ENCODE measurements around the gene ROPN1L.
"Not testable (repeated sequence)": the region's sequence is repeated elsewhere in the genome, so short reads cannot be mapped to it uniquely, and the experiment has no call there.

ROPN1L gene

GRCh38 chr5:10441083-10441991 lies at the start of gene ROPN1L:
Gene ROPN1L, plus strand, starts transcription at chr5:10441879. Its CDS starts 289 bp downstream, at chr5:10442168.
- DNase-seq = peak; percentile 72

- DNase-seq = not testable (repeated sequence)
Measured at GRCh38 chr5:10392567-10393328, 48.9 kb upstream of the ROPN1L start.

- no peak for DNase-seq
Measured at GRCh38 chr5:10393491-10393890, 48.2 kb upstream of the ROPN1L start.

- DNase-seq = no peak
Measured at GRCh38 chr5:10396552-10396951, 45.1 kb upstream of the ROPN1L start.

- no peak for DNase-seq
Measured at GRCh38 chr5:10399839-10400238, 41.8 kb upstream of the ROPN1L start.

- DNase-seq = no peak
Measured at GRCh38 chr5:10400411-10400810, 41.3 kb upstream of the ROPN1L start.

GRCh38 chr5:10400831-10401230 lies 40.8 kb upstream of the ROPN1L start:
- DNase-seq = no peak

- DNase-seq = no peak
Measured at GRCh38 chr5:10401498-10401897, 40.2 kb upstream of the ROPN1L start.

- DNase-seq = no peak
Measured at GRCh38 chr5:10403829-10404228, 37.9 kb upstream of the ROPN1L start.

- DNase-seq = no peak
Measured at GRCh38 chr5:10406651-10407050, 35.0 kb upstream of the ROPN1L start.

- DNase-seq = no peak
Measured at GRCh38 chr5:10409504-10409903, 32.2 kb upstream of the ROPN1L start.

- no peak for DNase-seq
Measured at GRCh38 chr5:10410662-10411061, 31.0 kb upstream of the ROPN1L start.

GRCh38 chr5:10411336-10411735 lies 30.3 kb upstream of the ROPN1L start:
- no peak for DNase-seq

- no peak for DNase-seq
Measured at GRCh38 chr5:10416868-10417267, 24.8 kb upstream of the ROPN1L start.

- DNase-seq = no peak
Measured at GRCh38 chr5:10418654-10419345, 22.9 kb upstream of the ROPN1L start.

- DNase-seq = no peak
Measured at GRCh38 chr5:10420468-10420867, 21.2 kb upstream of the ROPN1L start.

GRCh38 chr5:10420932-10421331 lies 20.7 kb upstream of the ROPN1L start:
- no peak for DNase-seq

- DNase-seq = no peak
Measured at GRCh38 chr5:10421896-10422691, 19.6 kb upstream of the ROPN1L start.

- no peak for DNase-seq
Measured at GRCh38 chr5:10423022-10423421, 18.7 kb upstream of the ROPN1L start.

GRCh38 chr5:10424124-10424731 lies 17.5 kb upstream of the ROPN1L start:
- peak; percentile 49 for DNase-seq

- no peak for DNase-seq
Measured at GRCh38 chr5:10427201-10427600, 14.5 kb upstream of the ROPN1L start.

GRCh38 chr5:10427978-10428377 lies 13.7 kb upstream of the ROPN1L start:
- no peak for DNase-seq

Data from NCI-H1092 treated with DMSO at 0.1 percent for 48 hours (cell line).